HPDE6-E6E7 (cell line): ENCODE results near the gene GABBR2.

ENCODE experiments used
- DNase-seq: peaks from one replicate; pipeline ENCODE4 v3.0.0; 2011; ENCODE audit warnings: missing footprints; ENCODE audit errors: extremely low spot score

The GABBR2 gene

GRCh38 chr9:98721643-98722042 lies 12.9 kb upstream of the GABBR2 start:
- DNase-seq = no peak

- no peak for DNase-seq
Measured at GRCh38 chr9:98720402-98720801, 11.7 kb upstream of the GABBR2 start.

DNA sequence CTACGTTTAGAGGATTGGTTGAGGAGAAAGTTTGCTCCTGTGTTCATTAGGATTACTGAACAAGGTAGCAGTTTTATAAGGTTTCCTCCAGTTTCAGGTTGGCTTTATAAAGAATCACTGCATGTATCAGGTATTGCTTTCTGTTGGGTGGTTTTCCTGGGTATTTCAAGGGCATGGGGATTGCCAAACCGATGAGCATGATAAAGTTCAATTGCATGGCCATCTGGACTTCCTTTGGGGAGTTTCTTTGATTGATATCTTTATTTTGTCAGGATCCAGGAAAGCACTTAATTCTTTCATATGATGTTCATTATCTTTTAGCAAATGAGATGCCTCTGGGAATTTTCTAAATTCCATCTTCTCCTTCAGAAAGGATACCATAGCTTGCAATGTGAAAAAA lies 10.3 kb upstream of the GABBR2 start:
- no peak for DNase-seq

DNA sequence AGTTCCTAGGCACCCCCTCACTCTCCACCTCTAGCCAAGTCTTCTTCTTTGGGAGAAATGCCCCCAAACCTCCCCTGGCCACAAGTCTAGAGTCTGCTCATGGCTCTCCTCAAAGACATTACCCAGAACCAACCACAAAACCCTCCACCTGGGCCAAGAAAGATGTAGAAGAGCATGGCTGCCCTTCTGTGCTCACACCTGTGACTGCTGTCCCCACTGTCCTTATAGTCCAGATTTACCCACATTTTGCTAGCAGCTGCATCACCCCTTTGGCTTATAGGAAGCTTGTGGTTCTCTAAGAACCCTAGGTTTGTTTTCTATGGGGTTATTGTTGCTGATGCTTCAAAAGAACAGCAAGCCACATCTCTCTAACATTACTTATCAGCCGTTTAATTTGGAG lies 6.1 kb upstream of the GABBR2 start:
- DNase-seq = no peak

GRCh38 chr9:98712987-98713386 lies 4.3 kb upstream of the GABBR2 start:
- no peak for DNase-seq

DNA sequence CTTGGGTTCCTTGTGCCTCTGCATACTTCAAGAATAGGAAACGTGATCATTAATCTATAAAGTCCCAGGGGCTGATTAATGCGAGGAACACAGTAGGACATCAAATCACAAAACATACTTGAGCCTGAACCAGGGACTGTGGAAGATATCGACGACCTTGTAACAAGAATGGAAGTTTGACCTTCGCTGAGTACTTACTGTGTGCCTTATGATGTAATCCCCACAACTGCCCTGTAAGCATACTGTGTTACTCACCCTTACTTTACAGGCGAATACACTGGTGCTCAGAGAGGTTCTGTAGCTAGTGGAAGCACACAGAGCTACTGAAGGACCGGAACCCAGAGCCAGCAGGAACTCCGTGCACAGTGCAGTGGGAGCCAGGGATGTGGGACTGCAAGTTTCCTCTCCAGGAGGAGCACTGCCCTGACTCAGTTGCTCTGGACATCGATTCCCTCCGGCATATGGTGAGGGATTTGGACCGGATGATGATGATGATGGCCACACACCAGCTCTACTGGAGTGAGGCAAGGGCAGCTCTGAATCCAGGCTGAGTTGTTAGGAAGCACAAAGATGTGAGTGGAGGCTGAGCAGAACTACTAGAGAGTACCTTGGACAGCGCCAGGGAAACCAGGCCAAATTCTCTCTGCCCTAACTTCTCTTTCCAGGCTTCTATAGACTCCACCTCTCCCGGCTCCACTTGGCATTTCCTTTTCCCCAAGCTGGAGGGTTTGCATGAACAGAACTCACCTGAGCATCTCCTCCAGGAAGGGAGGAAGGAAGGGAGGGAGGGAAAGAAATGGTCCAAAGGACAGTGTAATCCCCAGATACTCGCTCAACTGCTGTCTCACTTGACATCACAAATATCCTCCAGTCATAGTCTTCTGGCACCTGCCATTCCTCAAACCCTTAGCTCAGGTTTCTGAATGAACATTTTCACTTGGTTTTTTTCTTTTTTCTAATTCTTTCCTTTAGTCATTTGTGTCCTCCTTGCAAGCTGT lies 1.5 kb upstream of the GABBR2 start:
- no peak for DNase-seq

GRCh38 chr9:98708103-98708932 lies 417 bp downstream of the GABBR2 start:
- no peak for DNase-seq

- DNase-seq = no peak
Measured at GRCh38 chr9:98707166-98708102, 1.3 kb downstream of the GABBR2 start.

- no peak for DNase-seq
Measured at GRCh38 chr9:98706651-98707165, 2.0 kb downstream of the GABBR2 start.

DNA sequence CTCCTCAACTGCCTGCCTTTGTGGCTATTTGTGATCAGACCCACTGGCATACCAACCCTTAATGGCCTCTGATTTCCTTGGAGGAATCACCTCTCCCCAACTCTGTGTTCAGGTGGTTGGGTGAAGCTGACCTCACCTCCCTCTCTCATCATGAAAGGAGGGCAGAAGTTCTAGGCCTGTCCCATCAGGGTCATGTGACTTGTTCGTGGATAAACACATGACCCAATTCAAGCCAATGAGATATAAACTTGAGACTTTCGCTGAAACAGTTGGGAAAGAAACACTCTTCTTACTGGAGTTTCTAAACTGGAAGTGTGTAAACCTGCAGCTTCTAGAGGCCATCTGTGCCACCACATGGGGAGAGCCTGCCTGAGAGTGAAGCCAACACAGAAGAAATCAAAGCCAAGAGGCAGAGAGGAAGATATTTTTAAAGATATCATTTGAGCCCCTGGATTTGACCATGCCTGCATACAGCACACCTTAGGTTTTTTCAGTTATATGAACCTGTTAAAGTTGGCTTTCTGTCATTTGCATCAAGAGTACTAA lies 5.8 kb downstream of the GABBR2 start:
- no peak for DNase-seq

DNA sequence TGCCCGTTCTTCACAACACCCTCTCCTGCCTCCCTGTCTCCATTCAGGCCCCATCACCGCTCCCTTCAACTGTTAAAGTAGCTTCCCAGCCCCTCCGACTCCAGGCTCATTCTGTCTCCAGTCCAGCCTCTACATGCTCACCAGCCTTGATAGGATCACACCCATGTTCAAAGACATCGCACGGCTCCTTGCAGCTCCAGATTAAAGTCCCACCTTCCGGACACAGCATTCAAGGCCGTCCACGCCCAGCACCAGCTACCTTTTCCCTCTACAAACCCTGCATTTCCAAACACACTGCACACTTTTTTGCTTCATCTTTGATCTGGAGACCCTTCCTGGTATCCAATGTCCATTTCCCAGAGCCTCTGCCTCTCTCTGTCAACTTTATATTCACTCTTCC lies 6.4 kb downstream of the GABBR2 start:
- no peak for DNase-seq

- DNase-seq = no peak
Measured at GRCh38 chr9:98701576-98701975, 7.2 kb downstream of the GABBR2 start.

- no peak for DNase-seq
Measured at GRCh38 chr9:98700801-98701200, 7.9 kb downstream of the GABBR2 start.

- no peak for DNase-seq
Measured at GRCh38 chr9:98698856-98699255, 9.9 kb downstream of the GABBR2 start.

- no peak for DNase-seq
Measured at GRCh38 chr9:98694943-98695342, 13.8 kb downstream of the GABBR2 start.

GRCh38 chr9:98692392-98692791 lies 16.3 kb downstream of the GABBR2 start:
- DNase-seq = no peak

DNA sequence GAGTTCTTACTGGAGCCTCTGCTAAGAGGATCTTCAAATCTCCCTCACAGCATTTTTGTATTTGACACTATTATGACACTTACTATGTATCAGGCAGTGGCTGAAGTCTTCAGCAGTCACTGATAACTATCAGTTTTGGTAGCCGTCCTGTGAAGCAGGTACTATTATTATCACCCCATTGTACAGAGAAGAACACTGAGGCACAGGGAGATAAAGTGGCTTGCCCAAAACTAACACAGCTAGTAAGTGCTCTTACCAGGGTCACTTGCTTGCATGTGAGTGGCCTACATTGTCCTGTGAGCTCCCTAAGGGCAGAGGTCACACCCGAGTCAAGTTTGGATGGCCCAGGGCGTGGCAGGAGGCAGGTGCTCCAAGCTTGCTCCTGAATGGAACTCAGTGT lies 16.8 kb downstream of the GABBR2 start:
- DNase-seq = no peak

- DNase-seq = no peak
Measured at GRCh38 chr9:98690686-98691085, 18.0 kb downstream of the GABBR2 start.

DNA sequence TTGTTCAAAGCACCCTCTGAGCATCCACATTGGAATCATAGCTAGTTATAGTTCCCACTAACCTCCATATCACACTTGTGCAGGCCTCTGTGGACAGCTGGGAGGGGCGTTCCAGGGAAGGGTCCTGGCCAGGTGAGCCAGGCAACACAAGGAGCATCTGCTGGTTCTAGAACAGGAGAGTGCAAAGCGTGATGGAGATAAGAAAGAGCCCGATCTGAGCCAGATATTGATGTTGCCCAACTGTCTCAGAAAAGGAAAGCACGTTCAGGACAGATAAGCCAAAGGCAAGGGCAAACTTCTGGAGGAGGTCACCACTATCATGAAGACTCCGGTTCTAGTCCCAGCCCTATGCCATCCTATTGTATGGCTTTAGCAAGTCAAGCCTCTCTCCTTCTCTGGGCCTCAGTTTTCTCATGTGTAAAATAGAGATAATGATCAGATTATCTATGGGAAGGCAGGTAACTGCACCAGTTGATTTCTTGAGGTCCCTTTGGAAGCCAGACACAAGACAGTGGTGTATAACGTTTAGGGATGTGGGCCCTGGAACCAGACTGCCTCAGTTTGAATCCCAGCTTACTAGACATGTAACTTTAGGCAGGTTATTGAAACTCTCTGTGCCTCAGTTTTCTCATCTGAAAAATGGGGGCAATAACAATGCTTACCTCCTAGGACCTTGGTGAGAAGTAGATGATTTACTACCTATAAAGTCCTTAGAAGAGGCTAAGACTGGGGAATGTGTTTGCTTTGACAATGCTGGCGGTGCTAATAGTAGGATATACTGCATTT lies 19.8 kb downstream of the GABBR2 start:
- no peak for DNase-seq

DNA sequence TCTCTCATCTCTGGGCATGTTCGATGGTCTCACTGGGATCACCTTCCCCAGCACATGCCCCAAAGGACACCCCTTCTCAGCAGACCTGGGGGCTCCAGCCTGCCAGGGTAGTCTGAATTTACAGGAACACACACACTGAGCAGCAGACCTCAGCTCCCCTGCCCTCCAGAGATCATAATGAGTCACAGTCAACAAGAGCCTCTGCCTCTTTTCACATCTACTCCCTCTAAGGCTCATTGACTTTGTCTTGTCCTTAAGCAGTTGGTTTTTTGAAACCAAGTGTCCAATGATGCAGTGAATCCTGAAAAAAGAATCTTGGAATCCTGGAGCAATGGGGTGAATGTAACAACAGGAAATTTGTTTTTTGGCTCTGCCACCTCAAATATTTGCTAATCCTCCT lies 20.8 kb downstream of the GABBR2 start:
- DNase-seq = no peak
